Nephron (organoid): ENCODE data around the gene MUSK.
"Not testable (repeated sequence)": the region's sequence is repeated elsewhere in the genome, so short reads cannot be mapped to it uniquely, and the experiment has no call there.

Experiments used
- H3K27ac Mint-ChIP-seq, 3 experiments: 2 replicates each; pipeline ENCODE4 v1.8.0; 2020; ENCODE audit warnings: mixed read lengths in 3 of 3, mild to moderate bottlenecking in 2 of 3, moderate library complexity in 1 of 3
- H3K27me3 Mint-ChIP-seq: 2 replicates; pipeline ENCODE4 v1.8.0; 2021; ENCODE audit warnings: low read depth, mild to moderate bottlenecking, moderate library complexity, mixed read lengths
- H3K36me3 Mint-ChIP-seq: 2 replicates; pipeline ENCODE4 v1.8.0; 2020; ENCODE audit warnings: low read depth, mixed read lengths
- H3K4me1 Mint-ChIP-seq: 2 replicates; pipeline ENCODE4 v1.8.0; 2020; ENCODE audit warnings: mixed read lengths
- H3K4me3 Mint-ChIP-seq, 3 experiments: 2 replicates each; pipeline ENCODE4 v1.8.0; 2020; ENCODE audit warnings: mild to moderate bottlenecking in 3 of 3, mixed read lengths in 3 of 3, moderate library complexity in 2 of 3
- H3K9me3 Mint-ChIP-seq: 2 replicates; pipeline ENCODE4 v1.8.0; 2020; ENCODE audit warnings: mixed read lengths
- TF ChIP-seq, protein P1 (sequence below), 3 experiments: fragments of 200-600 bp; sonication (generic); IDR thresholded peaks; one replicate each; pipeline ENCODE4 v1.5.0; 2021; ENCODE audit warnings: antibody characterized with exemption in 3 of 3; ENCODE audit not compliant: unreplicated experiment in 3 of 3

MUSK gene

DNA sequence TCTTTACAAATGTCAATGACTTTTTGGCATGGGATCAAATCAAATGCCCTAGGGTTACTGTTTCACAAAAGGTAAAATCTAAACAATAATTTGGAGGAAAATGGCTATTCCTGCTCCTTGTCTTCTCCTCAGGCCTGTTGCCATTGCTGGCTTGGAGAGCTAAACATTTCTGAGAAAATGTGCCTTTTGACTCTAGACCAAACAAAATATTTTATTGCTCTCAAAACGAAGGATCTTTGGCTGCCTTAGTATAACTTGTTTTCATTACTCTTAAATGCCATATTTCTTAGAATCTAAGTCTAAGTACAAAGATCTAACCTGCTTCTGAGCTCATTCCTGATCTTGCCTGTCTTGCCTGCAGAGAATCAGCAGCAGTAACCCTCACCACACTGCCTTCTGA is 116.6 kb downstream of the MUSK start:
- H3K4me1 Mint-ChIP-seq, result peaks cover 12% of the 10 kb centered on the region
- no peaks in the 10 kb centered on the region for H3K36me3 Mint-ChIP-seq
- H3K27ac Mint-ChIP-seq, result peak overlapping the region; percentile 23 to 61 (median 58)
- H3K9me3 Mint-ChIP-seq, result peaks cover 4% of the 10 kb centered on the region
- H3K4me3 Mint-ChIP-seq, result no peak overlapping the region
- TF ChIP-seq, protein P1, sequence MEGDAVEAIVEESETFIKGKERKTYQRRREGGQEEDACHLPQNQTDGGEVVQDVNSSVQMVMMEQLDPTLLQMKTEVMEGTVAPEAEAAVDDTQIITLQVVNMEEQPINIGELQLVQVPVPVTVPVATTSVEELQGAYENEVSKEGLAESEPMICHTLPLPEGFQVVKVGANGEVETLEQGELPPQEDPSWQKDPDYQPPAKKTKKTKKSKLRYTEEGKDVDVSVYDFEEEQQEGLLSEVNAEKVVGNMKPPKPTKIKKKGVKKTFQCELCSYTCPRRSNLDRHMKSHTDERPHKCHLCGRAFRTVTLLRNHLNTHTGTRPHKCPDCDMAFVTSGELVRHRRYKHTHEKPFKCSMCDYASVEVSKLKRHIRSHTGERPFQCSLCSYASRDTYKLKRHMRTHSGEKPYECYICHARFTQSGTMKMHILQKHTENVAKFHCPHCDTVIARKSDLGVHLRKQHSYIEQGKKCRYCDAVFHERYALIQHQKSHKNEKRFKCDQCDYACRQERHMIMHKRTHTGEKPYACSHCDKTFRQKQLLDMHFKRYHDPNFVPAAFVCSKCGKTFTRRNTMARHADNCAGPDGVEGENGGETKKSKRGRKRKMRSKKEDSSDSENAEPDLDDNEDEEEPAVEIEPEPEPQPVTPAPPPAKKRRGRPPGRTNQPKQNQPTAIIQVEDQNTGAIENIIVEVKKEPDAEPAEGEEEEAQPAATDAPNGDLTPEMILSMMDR (IDR thresholded peaks at IDR 0.05; ENCODE audit: unreplicated experiment in 3 of 3), result no peak
- no peaks in the 10 kb centered on the region for H3K27me3 Mint-ChIP-seq

DNA sequence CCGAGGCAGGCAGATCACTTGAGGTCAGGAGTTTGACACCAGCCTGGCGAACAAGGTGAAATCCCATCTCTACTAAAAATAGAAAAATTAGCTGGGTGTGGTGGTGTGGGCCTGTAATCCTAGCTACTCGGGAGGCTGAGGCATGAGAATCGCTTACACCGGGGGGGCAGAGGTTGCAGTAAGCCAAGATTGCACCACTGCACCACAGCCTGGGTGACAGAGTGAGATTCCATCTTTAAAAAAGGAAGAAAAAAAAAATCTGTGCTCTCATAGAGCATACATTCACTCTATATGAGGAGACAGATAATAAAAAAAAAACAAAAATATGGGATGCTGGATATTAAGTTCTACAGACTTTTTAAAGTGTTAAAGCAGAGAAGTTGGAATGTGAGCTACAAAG is 119.8 kb downstream of the MUSK start:
- H3K36me3 Mint-ChIP-seq, H3K4me3 Mint-ChIP-seq, H3K27ac Mint-ChIP-seq, H3K9me3 Mint-ChIP-seq, H3K27me3 Mint-ChIP-seq: not testable (repeated sequence)
- peaks cover 12% of the 10 kb centered on the region for H3K4me1 Mint-ChIP-seq

DNA sequence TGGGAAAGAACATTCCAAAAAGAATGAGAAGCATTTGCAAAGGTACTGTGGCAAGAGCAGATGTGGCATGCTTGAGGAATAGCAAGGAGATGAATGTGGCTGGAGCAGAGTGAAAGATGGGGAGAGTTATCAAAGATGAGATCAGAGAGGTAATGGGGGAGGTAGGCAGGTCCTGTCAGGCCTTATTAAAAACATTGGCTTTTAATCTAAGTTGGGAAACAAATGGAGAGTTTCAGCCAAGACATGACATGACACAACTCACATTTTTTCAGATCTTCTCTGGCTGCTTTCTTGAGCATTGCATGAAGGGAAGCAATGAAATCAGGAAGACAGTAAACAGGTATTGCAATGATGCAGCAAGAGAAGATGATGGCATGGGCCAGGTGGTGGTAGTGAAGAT is 120.3 kb downstream of the MUSK start:
- H3K27ac Mint-ChIP-seq, result no peak overlapping the region
- H3K27me3 Mint-ChIP-seq, result no peaks in the 10 kb centered on the region
- H3K4me3 Mint-ChIP-seq, result no peak overlapping the region
- no peaks in the 10 kb centered on the region for H3K36me3 Mint-ChIP-seq
- peaks cover 12% of the 10 kb centered on the region for H3K4me1 Mint-ChIP-seq
- H3K9me3 Mint-ChIP-seq, result peaks cover 4% of the 10 kb centered on the region
- TF ChIP-seq, protein P1 (IDR thresholded peaks at IDR 0.05; ENCODE audit: unreplicated experiment in 3 of 3), result no peak

DNA sequence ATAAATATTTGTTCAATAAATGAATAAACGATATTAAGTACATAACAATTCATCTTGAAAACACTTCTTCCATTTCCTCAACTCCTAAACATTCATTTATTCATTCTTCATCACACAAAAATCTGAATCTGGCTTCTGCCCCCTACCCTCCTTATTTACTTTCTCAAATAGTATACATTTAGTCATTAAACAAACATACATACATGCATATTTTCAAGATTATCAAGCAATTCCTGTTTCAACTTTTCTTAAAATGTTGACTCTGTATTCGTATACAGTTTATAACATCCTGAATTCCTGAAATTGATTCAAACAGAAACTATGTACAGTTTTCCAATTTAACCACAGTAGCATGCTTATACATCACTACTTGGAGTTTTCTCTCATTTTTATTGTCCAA is 129.0 kb downstream of the MUSK start:
- no peaks in the 10 kb centered on the region for H3K36me3 Mint-ChIP-seq
- peaks cover 3% of the 10 kb centered on the region for H3K27me3 Mint-ChIP-seq
- TF ChIP-seq, protein P1 (IDR thresholded peaks at IDR 0.05; ENCODE audit: unreplicated experiment in 3 of 3), result no peak
- no peak overlapping the region for H3K4me3 Mint-ChIP-seq
- peaks cover 5% of the 10 kb centered on the region for H3K9me3 Mint-ChIP-seq
- H3K4me1 Mint-ChIP-seq, result no peaks in the 10 kb centered on the region
- H3K27ac Mint-ChIP-seq, result no peak overlapping the region

DNA sequence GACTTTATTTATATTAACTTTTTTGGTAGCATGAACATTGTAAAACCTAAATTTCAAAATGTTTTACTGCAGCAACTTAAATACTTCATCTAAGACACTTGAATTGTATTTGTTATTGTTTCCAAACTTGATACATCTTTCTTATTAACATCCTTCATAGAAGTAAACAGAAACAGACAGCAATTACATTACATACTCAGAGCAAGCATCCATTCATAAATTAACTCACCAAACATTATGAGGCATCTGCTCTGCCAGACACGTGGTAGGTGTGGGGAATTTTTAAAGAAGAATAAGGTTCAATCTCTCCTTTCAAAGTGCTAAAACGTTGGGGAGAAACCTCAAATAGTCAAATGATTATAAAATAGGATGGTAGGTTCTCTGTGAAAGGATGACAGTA is 130.8 kb downstream of the MUSK start:
- no peaks in the 10 kb centered on the region for H3K4me1 Mint-ChIP-seq
- H3K27me3 Mint-ChIP-seq, result peaks cover 3% of the 10 kb centered on the region
- H3K4me3 Mint-ChIP-seq, result no peak overlapping the region
- TF ChIP-seq, protein P1 (IDR thresholded peaks at IDR 0.05; ENCODE audit: unreplicated experiment in 3 of 3), result no peak
- H3K27ac Mint-ChIP-seq, result no peak overlapping the region
- H3K9me3 Mint-ChIP-seq, result peaks cover 5% of the 10 kb centered on the region
- no peaks in the 10 kb centered on the region for H3K36me3 Mint-ChIP-seq

DNA sequence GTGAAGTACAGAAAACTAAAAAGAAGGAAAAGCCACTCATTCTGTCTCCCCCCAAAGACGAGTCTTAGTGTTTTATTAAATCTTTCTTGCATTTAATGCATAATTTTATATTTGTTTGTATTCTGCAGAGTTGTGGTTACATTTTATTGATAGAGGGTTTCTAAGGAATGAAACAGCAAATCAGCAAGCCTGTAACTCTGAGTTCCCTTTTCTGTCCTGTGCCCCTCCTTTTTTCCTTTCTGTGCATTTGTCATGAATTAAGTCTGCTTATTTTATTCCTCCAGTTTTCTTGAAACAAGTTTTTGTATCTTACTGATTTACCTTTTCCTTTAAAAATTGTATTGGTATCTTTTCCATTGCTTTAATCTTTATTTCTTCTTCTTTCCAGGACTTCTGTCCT is 132.8 kb downstream of the MUSK start:
- Mint-ChIP-seq H3K27ac (no peak overlapping the region), H3K27me3 (peaks cover 3% of the 10 kb centered on the region), H3K4me1 (no peaks in the 10 kb centered on the region), H3K36me3 (no peaks in the 10 kb centered on the region), H3K9me3 (peaks cover 5% of the 10 kb centered on the region), H3K4me3 (no peak overlapping the region)
- TF ChIP-seq, protein P1 (IDR thresholded peaks at IDR 0.05; ENCODE audit: unreplicated experiment in 3 of 3), result no peak
